ENCODE data around the gene PLA1A.

PLA1A gene

GRCh38 chr3:119641416-119641815, 43.7 kb downstream of the PLA1A start:
- no peak for DNase-seq

GRCh38 chr3:119642746-119643473, 45.2 kb downstream of the PLA1A start:
- no peak for DNase-seq

GRCh38 chr3:119643528-119643927, 45.8 kb downstream of the PLA1A start:
- DNase-seq: no peak

DNA sequence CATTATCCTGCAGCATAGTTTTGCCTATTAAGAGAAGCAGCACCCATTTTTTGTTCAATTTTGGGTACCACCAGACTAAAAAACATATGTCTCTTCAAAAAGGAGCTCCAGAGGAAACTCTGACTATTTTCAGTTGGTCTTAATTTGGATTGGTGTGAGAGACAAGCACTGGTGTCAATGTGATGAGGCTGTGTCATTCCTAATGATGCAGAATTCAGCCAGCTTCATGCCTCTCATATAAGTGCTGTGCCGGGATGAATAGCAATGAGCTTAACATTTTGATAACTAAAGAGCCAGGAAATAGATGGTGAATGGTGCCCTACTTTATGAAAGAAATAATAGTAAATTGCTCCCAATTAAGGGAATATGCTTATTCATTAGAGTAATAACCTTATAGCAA, 46.8 kb downstream of the PLA1A start:
- DNase-seq: no peak

DNA sequence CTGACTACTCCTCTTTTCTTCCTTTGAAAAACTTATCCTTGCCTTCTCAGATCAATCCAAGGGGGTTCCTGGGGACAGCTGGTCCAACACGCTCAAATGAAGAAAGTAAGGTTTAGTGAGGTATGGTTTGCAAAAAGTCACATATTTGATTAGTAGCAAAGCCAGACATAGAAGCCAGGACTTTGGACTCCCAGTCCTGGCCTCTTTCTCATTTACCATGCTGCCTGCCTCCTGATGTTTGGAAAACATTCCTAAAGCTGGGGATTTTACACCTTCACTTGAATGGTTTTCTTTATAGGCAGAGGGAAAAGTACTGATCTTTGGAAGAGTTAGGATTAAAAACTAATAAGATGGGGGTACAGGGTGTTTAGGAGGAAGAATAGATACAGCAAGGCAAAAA, 48.1 kb downstream of the PLA1A start:
- DNase-seq: no peak

DNA sequence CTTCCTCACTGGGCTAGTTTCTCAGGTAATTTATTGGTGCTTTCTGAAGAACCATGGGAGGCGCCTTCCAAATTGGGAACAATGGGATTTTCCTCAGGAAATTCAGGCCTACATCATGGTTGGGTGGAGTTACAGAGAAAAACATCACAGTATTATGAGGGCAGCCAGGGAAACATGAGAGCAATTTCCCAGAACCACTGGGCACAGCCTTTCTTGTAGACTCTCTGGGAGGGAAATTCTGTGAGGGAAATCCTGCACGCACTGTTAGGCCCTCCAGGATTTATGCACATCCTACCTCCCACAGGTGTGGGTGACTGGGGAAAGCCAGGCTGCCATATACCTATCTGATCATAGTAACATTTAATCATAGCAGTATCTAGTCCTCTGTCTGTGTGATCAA, 49.5 kb downstream of the PLA1A start:
- no peak for DNase-seq

- no peak for DNase-seq
These were observed 50.3 kb downstream of the PLA1A start for GRCh38 chr3:119647843-119648575.

- DNase-seq: no peak
These were observed 52.1 kb downstream of the PLA1A start for GRCh38 chr3:119649761-119650160.

GRCh38 chr3:119652306-119653033, 54.8 kb downstream of the PLA1A start:
- DNase-seq: no peak

- no peak for DNase-seq
These were observed 56.2 kb downstream of the PLA1A start for GRCh38 chr3:119653876-119654275.

DNA sequence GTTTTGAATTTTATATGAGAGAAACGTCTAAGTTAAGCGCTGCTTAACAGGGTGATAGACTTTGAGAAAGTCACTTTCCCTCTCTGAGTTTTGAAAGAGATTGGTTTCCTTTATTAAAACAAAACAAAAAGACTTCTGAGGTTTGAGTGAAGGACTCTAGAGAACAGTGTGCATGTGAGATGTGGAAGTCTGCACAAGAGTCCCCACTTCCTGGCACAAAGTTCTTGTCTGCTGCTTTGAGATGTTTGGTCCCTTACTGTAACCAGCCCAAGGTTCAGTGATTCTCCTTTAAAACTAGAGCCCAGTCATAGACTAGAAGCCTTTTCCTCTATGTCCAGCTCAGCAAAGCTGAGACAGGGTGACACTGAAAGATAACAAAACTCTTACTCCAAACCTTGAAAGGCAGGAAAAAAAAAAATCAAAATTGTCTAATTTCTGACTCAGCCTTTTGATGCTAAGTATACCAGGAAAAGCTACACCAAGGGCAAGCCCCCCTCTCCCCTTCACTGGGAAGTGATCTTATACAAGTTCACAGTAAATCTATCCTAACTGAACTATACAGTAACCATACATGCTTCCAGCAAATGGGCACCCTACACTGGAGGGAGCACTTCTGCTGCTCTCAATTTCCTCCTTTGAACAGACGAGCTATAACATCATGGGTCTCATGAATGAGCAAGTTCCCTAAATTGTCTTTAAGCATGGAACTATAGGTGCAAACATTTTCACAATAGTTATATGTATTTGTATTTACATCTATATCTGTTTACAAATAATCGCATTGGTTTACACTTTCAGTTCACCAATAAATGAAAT, 60.4 kb downstream of the PLA1A start:
- no peak for DNase-seq

GRCh38 chr3:119658994-119659393, 61.3 kb downstream of the PLA1A start:
- DNase-seq: no peak

DNA sequence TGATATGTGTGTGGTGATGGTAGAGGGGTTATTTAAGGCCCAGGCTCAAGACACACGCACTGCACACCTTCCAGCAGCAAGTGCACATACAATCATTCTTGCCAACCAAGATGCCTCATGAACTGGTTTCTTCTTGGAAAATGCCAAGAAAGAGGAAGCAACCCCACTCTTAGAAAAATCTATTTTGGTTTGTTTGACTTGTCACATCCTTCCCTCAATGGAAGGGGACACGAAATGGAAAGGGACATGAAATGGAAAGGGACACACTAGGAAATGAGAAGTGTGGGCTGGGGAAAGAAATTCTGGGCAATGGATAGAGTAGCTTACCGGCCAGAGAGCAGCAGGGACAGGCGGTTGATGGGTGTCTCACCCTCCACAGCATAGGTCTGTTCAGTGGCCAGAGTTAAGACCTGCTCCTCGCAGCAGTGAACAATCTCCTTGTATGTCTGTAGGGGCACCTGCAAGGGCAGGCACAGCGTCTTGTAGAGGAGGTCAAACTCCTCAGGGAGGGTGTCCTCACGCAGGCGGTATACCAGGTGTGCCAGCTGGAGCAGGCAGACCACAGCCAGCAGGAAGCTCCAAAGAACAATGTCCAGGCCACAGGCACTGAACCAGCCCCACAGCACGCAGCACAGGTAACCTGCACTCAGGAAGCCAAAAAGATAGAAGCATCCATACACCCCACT, 62.1 kb downstream of the PLA1A start:
- DNase-seq: no peak

- DNase-seq: no peak
These were observed 63.1 kb downstream of the PLA1A start, which contains the start of gene POPDC2 for GRCh38 chr3:119660474-119661440. Gene POPDC2 (minus strand): TSS chr3:119660589. CDS start chr3:119660423, 166 bp downstream.

DNA sequence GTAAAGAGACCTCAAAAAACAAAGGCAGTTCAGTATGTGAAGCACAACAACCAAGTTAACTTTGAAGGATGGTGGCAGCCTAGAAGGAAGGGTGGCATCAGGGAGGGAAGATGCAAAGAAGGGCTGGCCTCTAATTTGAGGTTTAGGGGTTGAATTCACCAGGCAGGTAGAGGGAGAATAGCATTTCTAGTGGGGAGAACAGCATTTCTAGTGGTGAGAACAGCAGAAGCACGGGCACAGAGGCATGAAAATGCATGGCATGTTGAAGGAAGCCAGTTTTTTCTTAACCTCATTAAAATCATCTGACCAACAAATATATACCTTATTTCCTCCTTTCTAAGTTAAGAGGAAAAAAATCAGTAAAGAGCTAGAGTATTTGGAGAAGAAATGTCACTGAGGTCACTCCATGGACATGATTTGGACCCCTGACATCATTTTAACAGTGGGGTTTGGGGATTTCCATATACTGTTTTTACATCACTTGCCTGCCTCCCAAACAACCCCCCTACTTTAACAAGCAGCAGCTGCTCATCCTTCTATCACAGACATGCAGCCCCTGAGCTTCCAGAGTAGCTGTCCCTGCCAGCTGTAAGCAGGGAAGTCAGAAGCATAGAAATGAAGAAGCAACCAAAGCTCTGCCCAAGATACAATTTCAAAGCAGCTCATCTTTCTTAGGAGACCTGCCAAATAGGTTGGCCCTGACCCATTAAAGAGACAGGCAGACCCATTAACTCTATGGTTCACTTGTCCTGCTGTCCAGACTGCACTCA, 65.1 kb downstream of the PLA1A start:
- DNase-seq: no peak

DNA sequence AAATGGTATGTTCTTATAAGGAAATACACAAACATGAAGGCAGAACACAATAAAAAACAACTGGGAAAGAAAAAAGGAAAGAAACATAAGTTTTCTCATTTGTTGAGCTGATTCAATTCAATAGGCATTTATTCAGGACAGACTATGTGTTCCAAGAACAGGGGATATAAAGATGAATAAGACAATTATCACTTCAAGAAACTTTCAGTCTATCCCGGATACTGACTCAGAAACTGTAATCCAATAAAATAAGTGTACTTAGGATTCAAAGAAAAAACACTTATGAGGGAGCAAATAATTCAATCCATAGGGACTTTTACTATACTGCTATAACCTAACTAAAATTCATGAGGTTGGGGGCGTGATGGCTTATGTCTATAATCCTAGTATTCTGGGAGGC, 66.2 kb downstream of the PLA1A start:
- no peak for DNase-seq

DNA sequence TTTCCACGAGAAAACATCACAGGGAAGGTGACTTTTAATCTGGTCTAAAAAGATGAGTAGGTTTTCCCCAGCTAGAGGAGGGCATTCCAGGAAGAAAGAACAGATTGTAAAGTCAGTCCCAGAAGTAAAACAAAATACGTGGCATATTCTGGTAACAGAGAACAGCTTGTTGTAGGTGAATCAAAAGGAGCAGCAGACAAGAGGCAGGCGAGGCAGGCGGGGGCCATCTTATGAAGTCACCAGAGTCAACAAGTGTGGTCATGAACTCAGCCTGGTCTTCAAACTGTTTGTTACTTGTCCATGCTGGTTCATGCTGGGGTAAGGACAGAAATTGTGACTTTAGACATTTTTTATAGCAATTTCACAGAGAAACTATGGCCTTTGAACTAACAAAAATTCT, 66.7 kb downstream of the PLA1A start:
- DNase-seq: no peak

DNA sequence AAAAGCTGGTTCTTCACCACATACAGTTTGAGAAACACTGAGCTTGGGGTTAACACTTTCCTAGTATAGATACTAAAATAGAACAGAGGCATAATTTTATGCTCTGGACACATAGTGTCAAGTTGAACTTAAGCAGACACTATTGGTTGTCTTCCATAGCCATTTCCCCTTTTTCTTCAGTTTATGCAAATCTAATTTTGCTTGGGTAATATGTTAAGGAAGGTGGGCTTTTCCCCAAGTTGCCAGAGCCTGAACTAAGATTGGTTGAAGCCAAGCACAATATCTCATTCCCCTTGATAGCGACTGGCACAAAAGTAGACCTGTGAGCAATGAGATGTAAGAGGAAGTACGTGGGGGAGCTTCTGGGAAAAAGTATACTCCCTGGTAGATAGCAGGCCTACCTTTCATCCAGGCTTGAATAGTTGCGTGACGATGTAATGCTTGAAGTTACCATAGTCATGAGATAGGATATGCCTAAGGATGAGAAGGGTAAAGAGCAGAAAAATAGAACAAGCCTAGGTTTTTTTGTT, 67.2 kb downstream of the PLA1A start:
- DNase-seq: no peak

GRCh38 chr3:119665954-119666559, 68.4 kb downstream of the PLA1A start:
- no peak for DNase-seq
